GM18870 (cell line): ENCODE data around the gene NABP2.
"Not testable (repeated sequence)": the region's sequence is repeated elsewhere in the genome, so short reads cannot be mapped to it uniquely, and the experiment has no call there.

Experiments
- ATAC-seq: cut with Tn5 transposase; IDR thresholded peaks from one replicate; pipeline ENCODE4 v1.9.1; 2021; ENCODE audit warnings: moderate library complexity; ENCODE audit not compliant: unreplicated experiment

Gene NABP2

DNA sequence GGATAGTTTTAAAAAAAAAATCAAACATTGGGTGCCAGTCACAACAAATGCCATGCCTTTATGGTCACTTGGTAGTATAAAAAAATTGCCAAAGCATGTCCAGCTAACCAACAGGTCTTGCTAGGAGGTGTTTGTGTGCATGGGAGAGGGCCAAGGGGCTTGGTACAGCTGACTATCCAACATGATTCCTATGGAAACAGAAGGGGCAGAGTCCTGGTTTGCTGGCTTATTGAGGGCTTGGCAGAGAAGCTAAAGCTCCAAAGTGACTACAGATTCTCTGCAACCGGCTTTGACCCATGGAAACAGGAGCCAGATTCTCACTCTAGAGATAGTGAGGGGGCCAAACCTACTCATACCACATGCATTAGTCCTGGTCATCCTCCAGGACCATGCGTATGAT, 48.3 kb downstream of the NABP2 start:
- not testable (repeated sequence) for ATAC-seq

DNA sequence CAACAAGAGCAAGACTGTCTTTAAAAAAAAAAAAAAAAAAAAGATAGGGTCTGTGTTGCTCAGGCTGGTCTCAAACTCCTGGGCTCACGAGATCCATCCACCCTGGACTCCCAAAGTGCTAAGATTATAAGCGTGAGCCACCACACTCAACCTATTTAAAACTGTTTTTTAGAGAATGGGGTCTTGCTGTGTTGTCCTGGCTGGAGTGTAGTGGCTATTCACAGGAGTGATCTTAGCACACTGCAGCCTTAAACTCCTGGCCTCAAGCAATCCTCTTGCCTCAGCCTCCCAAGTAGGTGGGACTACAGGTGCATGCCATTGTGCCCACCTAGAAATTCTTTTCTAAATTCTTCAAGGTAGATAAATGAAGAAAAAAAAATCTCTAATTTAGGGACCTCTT, 50.2 kb downstream of the NABP2 start:
- no peak for ATAC-seq

DNA sequence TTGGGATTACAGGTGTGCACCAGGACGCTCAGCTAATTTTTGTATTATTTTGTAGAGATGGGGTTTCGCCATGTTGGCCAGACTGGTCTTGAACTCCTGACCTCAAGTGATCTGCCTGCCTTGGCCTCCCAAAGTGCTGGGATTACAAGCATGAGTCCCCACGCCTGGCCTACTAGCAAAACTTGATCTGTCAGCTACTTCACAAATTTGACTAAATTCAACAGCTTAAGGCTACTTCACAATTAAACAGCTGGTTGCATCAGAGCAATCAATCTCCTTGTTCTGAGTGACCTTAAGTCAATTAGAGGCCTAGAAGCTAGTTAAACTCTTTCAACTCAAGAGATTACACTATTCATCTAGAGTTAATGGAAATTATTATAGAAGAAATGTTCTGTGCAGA, 54.8 kb downstream of the NABP2 start:
- ATAC-seq: no peak
